Keratinocyte (primary cell): ENCODE data around the gene CEBPE. TPM values are rescaled to one million over a fixed set of nuclear protein-coding genes. Genes with fewer than 3 reads are reported as not detected.

Experiments used
- DNase-seq: peaks from one replicate; pipeline ENCODE4 v3.0.0-alpha.2; 2011; ENCODE audit warnings: low read depth, missing footprints, low spot score
- FAIRE-seq: peaks from 2 replicates; lab custom pipeline; 2011; peaks lifted over from hg19 to GRCh38; lab: Jason Lieb, UNC
- H2AFZ ChIP-seq: 2 replicates; pipeline ENCODE4 v1.6.0; 2012; ENCODE audit warnings: low read length, control low read depth, inconsistent platforms; ENCODE audit not compliant: control insufficient read depth
- H3K27ac ChIP-seq: 2 replicates; pipeline ENCODE4 v1.5.1; 2011; ENCODE audit warnings: low read length; ENCODE audit not compliant: control insufficient read depth, insufficient read depth
- H3K27me3 ChIP-seq: 3 replicates; pipeline ENCODE4 v1.6.0; 2011; ENCODE audit warnings: low read length; ENCODE audit not compliant: control insufficient read depth, insufficient read depth; ENCODE audit errors: extremely low read depth
- H3K36me3 ChIP-seq, 2 experiments: 2 replicates in 1 of 2; 3 replicates in 1 of 2; pipeline ENCODE4 v1.5.1; 2011; ENCODE audit warnings: low read length in 2 of 2, mild to moderate bottlenecking in 1 of 2; ENCODE audit not compliant: control insufficient read depth in 2 of 2, insufficient read depth in 2 of 2; ENCODE audit errors: extremely low read depth in 1 of 2
- H3K4me1 ChIP-seq: 3 replicates; pipeline ENCODE4 v1.5.1; 2011; ENCODE audit warnings: low read length; ENCODE audit not compliant: control insufficient read depth, insufficient read depth; ENCODE audit errors: extremely low read depth
- H3K4me2 ChIP-seq: 3 replicates; pipeline ENCODE4 v1.6.0; 2011; ENCODE audit warnings: low read depth, low read length; ENCODE audit not compliant: control insufficient read depth, insufficient read depth; ENCODE audit errors: extremely low read depth
- H3K4me3 ChIP-seq, 3 experiments: fragments of 200-600 bp in 1 of 3; sonication (generic) in 1 of 3; 2 replicates in 2 of 3; 3 replicates in 1 of 3; pipeline ENCODE4 v1.5.1; 2011 to 2016; ENCODE audit warnings: low read length in 3 of 3, mild to moderate bottlenecking in 3 of 3, control low read depth in 2 of 3, inconsistent platforms in 1 of 3, low read depth in 1 of 3, mixed read lengths in 1 of 3, mixed run types in 1 of 3, moderate library complexity in 1 of 3; ENCODE audit not compliant: control insufficient read depth in 2 of 3, insufficient read depth in 2 of 3; ENCODE audit errors: extremely low read depth in 1 of 3
- H3K79me2 ChIP-seq: 2 replicates; pipeline ENCODE4 v1.6.0; 2012; ENCODE audit warnings: low read length; ENCODE audit not compliant: control insufficient read depth, insufficient read depth
- H3K9ac ChIP-seq: 3 replicates; pipeline ENCODE4 v1.6.0; 2011; ENCODE audit warnings: low read length; ENCODE audit not compliant: control insufficient read depth, insufficient read depth; ENCODE audit errors: extremely low read depth
- H3K9me1 ChIP-seq: 3 replicates; pipeline ENCODE4 v1.6.0; 2011; ENCODE audit warnings: low read length; ENCODE audit not compliant: control insufficient read depth, insufficient read depth; ENCODE audit errors: extremely low read depth
- H3K9me3 ChIP-seq: 2 replicates; pipeline ENCODE4 v1.5.1; 2012; ENCODE audit warnings: low read depth, low read length; ENCODE audit not compliant: control insufficient read depth
- H4K20me1 ChIP-seq: 3 replicates; pipeline ENCODE4 v1.6.0; 2011; ENCODE audit warnings: low read length; ENCODE audit not compliant: control insufficient read depth, insufficient read depth; ENCODE audit errors: extremely low read depth
- CTCF ChIP-seq, 3 experiments: IDR thresholded peaks in 1 of 3; conservative IDR thresholded peaks in 1 of 3; optimal IDR thresholded peaks in 1 of 3; 2 replicates in 2 of 3; 3 replicates in 1 of 3; pipeline versions ENCODE3 to v1.5.1; 2011; ENCODE audit warnings: low read length in 3 of 3, mild to moderate bottlenecking in 3 of 3, moderate library complexity in 2 of 3, control low read depth in 1 of 3, inconsistent platforms in 1 of 3; ENCODE audit not compliant: insufficient read depth in 2 of 3; ENCODE audit errors: extremely low read depth in 1 of 3
- EZH2 ChIP-seq: IDR thresholded peaks from one replicate; pipeline ENCODE4 v1.6.1; 2012; ENCODE audit warnings: inconsistent platforms, mild to moderate bottlenecking, low read length, moderate library complexity
- dilution Hi-C: fragments of 300-500 bp; cut with MboI; formaldehyde crosslinking; loops from one replicate; pipeline ENCODE4 v1.7.0; 2020; ENCODE audit warnings: low sequenced_read_pairs; ENCODE audit not compliant: extremely low pct_ligation_motif_present
- polyA plus RNA-seq, 5 experiments: library from polyadenylated mRNA; depleted of rRNA in 3 of 5; stranded (reverse) in 3 of 5; stranded (forward) in 1 of 5; unstranded in 1 of 5; fragments of >200 nt; gene quantifications; 1 replicate in 1 of 5; 2 replicates in 3 of 5; 3 replicates in 1 of 5; pipeline versions ENCODE4 v1.2.1 to v1.2.3, GENCODE V29; 2011 to 2012; ENCODE audit warnings: missing spikeins in 2 of 5, low read depth in 1 of 5, low replicate concordance in 1 of 5

The CEBPE gene
- polyA plus RNA-seq, 1 donor (not counting 4 experiments of a cell fraction or from before 2014, with no cell fraction given), result not detected

- no peak overlapping the region for H3K4me2 ChIP-seq
- no peak overlapping the region for H3K27ac ChIP-seq
- no peaks in the 10 kb centered on the region for H4K20me1 ChIP-seq
- H2AFZ ChIP-seq, result no peak overlapping the region
- FAIRE-seq (no peak), DNase-seq (no peak)
- dilution Hi-C loops, result no loop called here
- no peak overlapping the region for H3K9ac ChIP-seq
- no peaks in the 10 kb centered on the region for H3K79me2 ChIP-seq
- no peaks in the 10 kb centered on the region for H3K9me3 ChIP-seq
- H3K9me1 ChIP-seq, result no peaks in the 10 kb centered on the region
- no peak overlapping the region for H3K4me3 ChIP-seq
- H3K36me3 ChIP-seq, result peaks cover 0 to 12% of the 10 kb centered on the region in 2 experiments
- TF ChIP-seq CTCF (optimal IDR thresholded peaks at IDR 0.05 in 1 of 3, IDR thresholded peaks at IDR 0.05 in 1 of 3, conservative IDR thresholded peaks at IDR 0.05 in 1 of 3; ENCODE audit: extremely low read depth in 1 of 3, insufficient read depth in 2 of 3, low read length in 3 of 3) (no peak), EZH2 (no peak)
- peaks cover 15% of the 10 kb centered on the region for H3K4me1 ChIP-seq
- H3K27me3 ChIP-seq, result no peaks in the 10 kb centered on the region
These were observed 4.4 kb upstream of the CEBPE start for GRCh38 chr14:23123419-23123818.

- H4K20me1 ChIP-seq, result no peaks in the 10 kb centered on the region
- no peak overlapping the region for H3K27ac ChIP-seq
- H3K36me3 ChIP-seq, result peaks cover 0 to 3% of the 10 kb centered on the region in 2 experiments
- H3K4me3 ChIP-seq, result no peak overlapping the region
- H3K79me2 ChIP-seq, result no peaks in the 10 kb centered on the region
- no peaks in the 10 kb centered on the region for H3K9me3 ChIP-seq
- no peak for FAIRE-seq
- no peak for DNase-seq
- no peaks in the 10 kb centered on the region for H3K27me3 ChIP-seq
- no peak overlapping the region for H3K4me2 ChIP-seq
- no peaks in the 10 kb centered on the region for H3K9me1 ChIP-seq
- H2AFZ ChIP-seq, result no peak overlapping the region
- dilution Hi-C loops, result no loop called here
- TF ChIP-seq EZH2 (no peak), CTCF (optimal IDR thresholded peaks at IDR 0.05 in 1 of 3, IDR thresholded peaks at IDR 0.05 in 1 of 3, conservative IDR thresholded peaks at IDR 0.05 in 1 of 3; ENCODE audit: extremely low read depth in 1 of 3, insufficient read depth in 2 of 3, low read length in 3 of 3) (no peak)
- H3K9ac ChIP-seq, result no peak overlapping the region
- peaks cover 15% of the 10 kb centered on the region for H3K4me1 ChIP-seq
These were observed 3.0 kb upstream of the CEBPE start for GRCh38 chr14:23122086-23122485.
